ENCODE data around the gene GON7.

- TF ChIP-seq CTCF (conservative IDR thresholded peaks at IDR 0.05) (no peak), ZFX (IDR thresholded peaks at IDR 0.05) (no peak)
These were observed 20.4 kb downstream of the GON7 start for GRCh38 chr14:93186466-93186865.
